ENCODE results near the gene DLGAP4. TPM values are rescaled to one million over a fixed set of nuclear protein-coding genes. Genes with fewer than 3 reads are reported as not detected.

The DLGAP4 gene
- polyA plus RNA-seq, 2 of the 4 experiments (the other 2 are of a cell fraction), result 11.9 to 36.7 TPM

GRCh38 chr20:36499723-36500501 is 193.8 kb downstream of the DLGAP4 start:
- FAIRE-seq (no peak), ATAC-seq (no peak), DNase-seq (ENCODE audit: low read depth in 1 of 2, low spot score in 1 of 2) (no peak)
- 91% methylated on average over 23 of the region's 31 CpGs for WGBS (ENCODE audit: missing lambda C conversion rate)
- ChIA-PET CTCF (interaction anchor here (0.7 kb wide), 1 partner anchor 17 kb away, joined by 6 read pairs; no protein-coding TSS in a partner anchor), POLR2A (no interaction called here)
- Histone ChIP-seq H3K27ac (no peak overlapping the region), H3K4me1 (no peaks in the 10 kb centered on the region), H3K4me2 (no peak overlapping the region), H3K4me3 (no peak overlapping the region), H3K9me3 (no peaks in the 10 kb centered on the region)
- TF ChIP-seq USF2 (IDR thresholded peaks at IDR 0.05) (no peak), RNF2 (IDR thresholded peaks at IDR 0.05; ENCODE audit: borderline replicate concordance, low read depth) (no peak), EP300 (IDR thresholded peaks at IDR 0.05) (no peak), SMC3 (IDR thresholded peaks at IDR 0.05) (no peak), HOXB13 (CRISPR knock-in tag; IDR thresholded peaks at IDR 0.05; ENCODE audit: low read depth) (no peak), FOSL2 (IDR thresholded peaks at IDR 0.05) (no peak), FOSL2 (CRISPR knock-in tag; IDR thresholded peaks at IDR 0.05) (no peak), RFX5 (IDR thresholded peaks at IDR 0.05) (no peak), CBX8 (IDR thresholded peaks at IDR 0.05) (no peak), SREBF2 (IDR thresholded peaks at IDR 0.05) (no peak), HMGXB4 (CRISPR knock-in tag; IDR thresholded peaks at IDR 0.05; ENCODE audit: borderline replicate concordance) (no peak)

- no peak overlapping the region for H3K4me3 ChIP-seq
- no peaks in the 10 kb centered on the region for H3K4me1 ChIP-seq
- ATAC-seq (no peak), DNase-seq (ENCODE audit: low read depth in 1 of 2, low spot score in 1 of 2) (no peak), FAIRE-seq (no peak)
- TF ChIP-seq TFCP2L1 (CRISPR knock-in tag; IDR thresholded peaks at IDR 0.05), result no peak
- TF ChIP-seq RFX5 (IDR thresholded peaks at IDR 0.05), result no peak
- no peak for TF ChIP-seq FOSL2 (IDR thresholded peaks at IDR 0.05)
- no peak for TF ChIP-seq FOSL2 (CRISPR knock-in tag; IDR thresholded peaks at IDR 0.05)
- no peak for TF ChIP-seq NPAS2 (CRISPR knock-in tag; IDR thresholded peaks at IDR 0.05; ENCODE audit: borderline replicate concordance)
- no peak for TF ChIP-seq HDAC2 (IDR thresholded peaks at IDR 0.05)
- H3K9me3 ChIP-seq, result no peaks in the 10 kb centered on the region
- ChIA-PET CTCF (interaction anchor here (1.9 kb wide), 1 partner anchor 104 kb away, joined by 8 read pairs; the partner anchor contains the start of gene RAB5IF), POLR2A (no interaction called here)
- WGBS (ENCODE audit: missing lambda C conversion rate), result 81% methylated on average over 3 of the region's 3 CpGs
- H3K4me2 ChIP-seq, result no peak overlapping the region
- H3K27ac ChIP-seq, result no peak overlapping the region
Observed at GRCh38 chr20:36501367-36502006, 195.3 kb downstream of the DLGAP4 start.

GRCh38 chr20:36504295-36504694 is 198.2 kb downstream of the DLGAP4 start:
- CTCF ChIA-PET, result no interaction called here
- TF ChIP-seq MAFK (IDR thresholded peaks at IDR 0.05; ENCODE audit: partially characterized antibody), result no peak
- no peak for TF ChIP-seq SMC3 (IDR thresholded peaks at IDR 0.05)
- TF ChIP-seq RAD21 (conservative IDR thresholded peaks at IDR 0.05 in 1 of 2, IDR thresholded peaks at IDR 0.05 in 1 of 2), result no peak
- no peak for TF ChIP-seq BHLHE40 (IDR thresholded peaks at IDR 0.05; ENCODE audit: low read depth, low read length)
- TF ChIP-seq CHD4 (IDR thresholded peaks at IDR 0.05; ENCODE audit: borderline replicate concordance), result no peak
- TF ChIP-seq HOXB5 (CRISPR knock-in tag; IDR thresholded peaks at IDR 0.05), result no peak
- TF ChIP-seq CBX8 (IDR thresholded peaks at IDR 0.05), result no peak
- no peak for TF ChIP-seq CTCF (IDR thresholded peaks at IDR 0.05)
- no peak for TF ChIP-seq ZSCAN20 (CRISPR knock-in tag; IDR thresholded peaks at IDR 0.05)
- no peak for TF ChIP-seq REST (IDR thresholded peaks at IDR 0.05)
- TF ChIP-seq ZC3H11A (IDR thresholded peaks at IDR 0.05), result no peak
- no peak for TF ChIP-seq EHF (CRISPR knock-in tag; IDR thresholded peaks at IDR 0.05)
- TF ChIP-seq RFX5 (IDR thresholded peaks at IDR 0.05), result no peak
- no peak for TF ChIP-seq KDM1A (IDR thresholded peaks at IDR 0.05; ENCODE audit: low read depth)

More at GRCh38 chr20:36504295-36504694, 198.2 kb downstream of the DLGAP4 start:
- POLR2A ChIA-PET, result no interaction called here
- Histone ChIP-seq H3K27ac (no peak overlapping the region), H3K4me2 (no peak overlapping the region), H3K4me1 (no peaks in the 10 kb centered on the region), H3K9me3 (no peaks in the 10 kb centered on the region), H3K4me3 (no peak overlapping the region)
- DNase-seq (ENCODE audit: low read depth in 1 of 2, low spot score in 1 of 2), result no peak
- ATAC-seq, result no peak
- 88% methylated on average over 4 of the region's 4 CpGs for WGBS (ENCODE audit: missing lambda C conversion rate)
- FAIRE-seq, result no peak
